ENCODE results near the gene AIRE. TPM values are rescaled to one million over a fixed set of nuclear protein-coding genes. Genes with fewer than 3 reads are reported as not detected.

AIRE gene
- total RNA-seq, 4 donors from 2014 or later: 0.21 TPM; not detected in 3

DNA sequence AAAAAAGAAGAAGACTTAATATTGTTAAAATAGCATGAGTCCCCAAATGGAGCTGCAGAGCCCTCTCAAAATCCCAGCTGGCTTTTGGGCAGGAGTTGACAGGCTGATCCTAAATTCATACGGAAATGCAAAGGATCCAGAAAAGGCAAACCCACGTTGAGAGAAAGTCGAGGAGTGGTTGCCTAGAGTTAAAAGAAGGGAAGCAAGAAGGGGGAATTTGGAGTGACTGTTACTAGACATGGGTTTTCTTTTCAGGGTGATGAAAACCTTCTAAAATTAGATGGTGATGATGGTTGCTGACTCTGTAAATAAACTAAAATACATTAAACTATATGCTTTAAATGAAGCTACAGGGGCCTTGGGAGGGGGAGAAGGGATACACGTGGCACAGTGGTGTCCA is 25.6 kb upstream of the AIRE start:
- TF ChIP-seq, protein P1, sequence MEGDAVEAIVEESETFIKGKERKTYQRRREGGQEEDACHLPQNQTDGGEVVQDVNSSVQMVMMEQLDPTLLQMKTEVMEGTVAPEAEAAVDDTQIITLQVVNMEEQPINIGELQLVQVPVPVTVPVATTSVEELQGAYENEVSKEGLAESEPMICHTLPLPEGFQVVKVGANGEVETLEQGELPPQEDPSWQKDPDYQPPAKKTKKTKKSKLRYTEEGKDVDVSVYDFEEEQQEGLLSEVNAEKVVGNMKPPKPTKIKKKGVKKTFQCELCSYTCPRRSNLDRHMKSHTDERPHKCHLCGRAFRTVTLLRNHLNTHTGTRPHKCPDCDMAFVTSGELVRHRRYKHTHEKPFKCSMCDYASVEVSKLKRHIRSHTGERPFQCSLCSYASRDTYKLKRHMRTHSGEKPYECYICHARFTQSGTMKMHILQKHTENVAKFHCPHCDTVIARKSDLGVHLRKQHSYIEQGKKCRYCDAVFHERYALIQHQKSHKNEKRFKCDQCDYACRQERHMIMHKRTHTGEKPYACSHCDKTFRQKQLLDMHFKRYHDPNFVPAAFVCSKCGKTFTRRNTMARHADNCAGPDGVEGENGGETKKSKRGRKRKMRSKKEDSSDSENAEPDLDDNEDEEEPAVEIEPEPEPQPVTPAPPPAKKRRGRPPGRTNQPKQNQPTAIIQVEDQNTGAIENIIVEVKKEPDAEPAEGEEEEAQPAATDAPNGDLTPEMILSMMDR (IDR thresholded peaks at IDR 0.05): no peak
- no peak for TF ChIP-seq POLR2A (IDR thresholded peaks at IDR 0.05)
- H3K4me3 ChIP-seq: no peak overlapping the region
- H3K9me3 ChIP-seq: no peaks in the 10 kb centered on the region
- no peak overlapping the region for H3K27ac ChIP-seq
- H3K36me3 ChIP-seq: no peaks in the 10 kb centered on the region
- no peak for DNase-seq
- H3K27me3 ChIP-seq: no peaks in the 10 kb centered on the region
- no peaks in the 10 kb centered on the region for H3K4me1 ChIP-seq
- intact Hi-C loops (cut with DNase I; ENCODE audit: low total_unique reads): no loop called here

DNA sequence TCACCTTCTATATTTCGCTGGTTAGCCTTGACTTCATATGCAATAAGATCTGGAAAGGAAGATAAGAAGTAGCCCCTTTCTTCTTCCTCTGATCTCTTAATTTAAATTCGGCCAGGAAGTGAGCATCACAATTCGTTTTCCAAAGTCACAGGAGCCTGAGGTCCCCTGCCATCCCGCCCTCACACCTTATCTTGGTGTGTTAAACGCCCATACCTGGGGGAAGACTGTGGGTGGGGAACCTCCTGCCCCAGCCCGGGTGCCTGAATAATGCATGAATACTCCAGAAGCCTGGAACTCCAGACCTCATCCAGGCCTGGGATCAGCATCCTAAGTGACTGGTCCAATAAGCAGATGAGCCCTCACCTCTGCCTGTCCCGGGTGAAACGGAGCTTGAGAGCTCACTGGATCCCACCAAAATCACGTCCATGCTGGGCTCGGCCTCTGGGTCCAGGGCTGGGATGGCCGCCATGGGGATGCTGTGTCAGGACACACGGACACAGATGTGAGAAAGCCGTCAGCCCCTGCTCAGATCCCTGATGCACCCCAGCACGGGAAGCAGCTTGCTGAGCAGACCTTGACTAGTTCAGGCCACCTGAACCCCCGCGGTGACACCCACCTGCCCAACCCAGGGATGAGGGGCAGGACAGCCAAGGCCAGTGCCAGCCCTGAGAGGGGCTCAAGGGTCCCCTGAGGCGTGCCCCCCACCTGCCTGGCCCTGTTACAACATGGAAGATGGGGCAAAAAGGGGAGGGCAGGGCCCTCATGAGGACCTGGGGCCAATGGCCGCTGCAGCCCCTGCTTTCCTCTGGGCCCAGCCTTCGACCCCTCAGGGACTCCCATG is 24.7 kb upstream of the AIRE start:
- H3K27ac ChIP-seq: no peak overlapping the region
- H3K36me3 ChIP-seq: no peaks in the 10 kb centered on the region
- TF ChIP-seq POLR2A (IDR thresholded peaks at IDR 0.05): no peak
- TF ChIP-seq, protein P1 (IDR thresholded peaks at IDR 0.05): no peak
- no peak overlapping the region for H3K4me3 ChIP-seq
- H3K4me1 ChIP-seq: no peaks in the 10 kb centered on the region
- intact Hi-C loops (cut with DNase I; ENCODE audit: low total_unique reads): no loop called here
- H3K9me3 ChIP-seq: no peaks in the 10 kb centered on the region
- DNase-seq: no peak
- no peaks in the 10 kb centered on the region for H3K27me3 ChIP-seq

DNA sequence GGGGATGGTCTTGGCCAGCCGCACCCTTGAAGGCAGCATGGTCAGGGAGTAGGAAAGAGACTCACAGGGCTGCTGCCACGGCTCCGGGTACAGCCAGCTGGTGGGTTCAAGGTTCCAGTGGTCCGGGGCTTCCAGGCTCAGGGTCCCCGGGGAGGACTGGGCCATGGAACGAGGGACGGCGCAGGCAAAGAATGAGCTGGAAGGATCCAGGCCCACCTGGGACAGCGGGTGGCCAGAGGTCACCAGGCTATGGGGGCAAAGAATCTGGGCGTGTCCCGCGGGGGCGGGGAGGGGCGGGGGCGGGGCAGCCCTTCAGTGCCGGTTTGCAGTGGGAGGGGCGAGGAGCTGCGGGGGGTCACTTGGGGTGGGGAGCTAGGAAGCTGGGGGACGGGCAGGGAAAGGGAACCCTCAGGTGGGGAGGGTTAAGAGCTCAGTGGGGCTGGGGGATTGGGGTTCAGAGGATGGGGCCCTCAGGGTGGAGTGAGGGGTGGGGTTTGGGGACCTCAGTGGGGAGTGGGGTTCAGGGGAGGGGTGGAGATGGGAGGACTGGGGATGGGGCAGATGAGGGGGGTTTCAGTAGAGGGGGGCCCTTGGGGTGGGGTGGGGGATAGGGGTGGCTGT is 23.9 kb upstream of the AIRE start, which contains the start of gene DNMT3L:
DNMT3L (minus strand) TSS at position 223 of the 621 bp plus-strand sequence. CDS start 638 bp downstream, outside the sequence.
- Histone ChIP-seq H3K4me3 (no peak within 1 kb of the TSS), H3K27me3 (no peaks in the 10 kb centered on the region), H3K4me1 (no peaks in the 10 kb centered on the region), H3K9me3 (no peaks in the 10 kb centered on the region), H3K27ac (no peak within 1 kb of the TSS), H3K36me3 (no peaks in the 10 kb centered on the region)
- intact Hi-C loops (cut with DNase I; ENCODE audit: low total_unique reads): no loop called here
- no peak for DNase-seq
- TF ChIP-seq, protein P1 (IDR thresholded peaks at IDR 0.05): no peak
- no peak for TF ChIP-seq POLR2A (IDR thresholded peaks at IDR 0.05)

DNA sequence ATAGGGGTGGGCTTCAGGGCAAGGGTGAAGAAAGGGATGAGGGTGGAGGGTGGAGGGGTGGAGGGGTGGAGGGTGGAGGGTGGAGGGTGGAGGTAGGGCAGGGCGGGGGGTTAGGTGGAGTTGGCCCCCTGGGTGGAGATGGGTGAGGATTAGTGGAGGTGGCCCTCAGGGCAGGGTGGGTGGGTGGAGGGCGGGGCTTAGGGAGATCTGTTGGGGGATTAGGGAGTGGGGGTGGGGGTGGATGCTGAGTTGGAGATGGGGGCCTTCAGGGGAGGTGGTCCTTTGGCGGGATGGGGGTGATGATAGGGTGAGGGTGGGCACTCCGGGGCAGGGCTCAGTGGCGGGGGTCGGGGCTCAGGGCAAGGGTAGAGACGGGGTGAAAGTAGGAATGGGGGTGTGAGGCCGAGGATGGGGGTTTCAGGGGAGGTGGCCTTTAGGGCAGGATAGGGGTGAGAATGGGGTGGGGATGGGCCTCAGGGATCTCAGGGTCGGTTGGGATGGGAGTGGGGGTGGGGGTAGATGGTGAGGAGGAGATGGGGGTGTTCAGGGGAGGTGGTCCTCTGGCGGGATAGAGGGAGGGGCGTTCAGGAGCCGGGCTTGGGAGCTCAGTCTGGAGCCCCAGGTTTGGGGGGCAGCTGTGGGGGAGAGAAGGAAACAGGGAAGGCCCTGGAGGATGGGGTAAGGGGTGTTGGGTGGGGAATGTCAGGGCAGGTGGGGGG is 23.2 kb upstream of the AIRE start:
- DNase-seq: no peak
- Histone ChIP-seq H3K36me3 (no peaks in the 10 kb centered on the region), H3K27me3 (no peaks in the 10 kb centered on the region), H3K27ac (no peak overlapping the region), H3K4me3 (no peak overlapping the region), H3K4me1 (no peaks in the 10 kb centered on the region), H3K9me3 (no peaks in the 10 kb centered on the region)
- intact Hi-C loops (cut with DNase I; ENCODE audit: low total_unique reads): no loop called here
- TF ChIP-seq, protein P1 (IDR thresholded peaks at IDR 0.05): no peak
- TF ChIP-seq POLR2A (IDR thresholded peaks at IDR 0.05): no peak

Data from uterus (tissue), 4 donors.